A673 (cell line): ENCODE data around the gene HMCES. TPM values are rescaled to one million over a fixed set of nuclear protein-coding genes. Genes with fewer than 3 reads are reported as not detected.

Source experiments
- BruUV-seq: library from RNA; stranded (reverse); fragments of 400-500 nt; replicated peaks from 2 replicates; lab custom pipeline; 2021; lab: Mats Ljungman, UMichigan
- CTCF ChIA-PET: fragments of 300-600 bp; sonication (Branson Sonifier 250); formaldehyde crosslinking; loops from one replicate; lab custom pipeline; 2022; ENCODE audit warnings: antibody characterized with exemption; lab: Charles Lee
- POLR2A ChIA-PET: fragments of 300-600 bp; sonication (Branson Sonifier 250); formaldehyde crosslinking; loops from one replicate; lab custom pipeline; 2022; ENCODE audit warnings: antibody characterized with exemption; ENCODE audit not compliant: low non-redundant PET; lab: Charles Lee
- DNase-seq: peaks from one replicate; pipeline ENCODE4 v3.0.0-alpha.2; 2015; ENCODE audit warnings: low spot score
- H3K27ac ChIP-seq: fragments of 200-600 bp; sonication (generic); 2 replicates; pipeline ENCODE4 v1.5.1; 2016; ENCODE audit warnings: mixed run types, low read depth, mild to moderate bottlenecking, mixed read lengths, antibody characterized with exemption, low read length; ENCODE audit not compliant: poor library complexity, severe bottlenecking
- H3K27me3 ChIP-seq: fragments of 200-600 bp; sonication (generic); replicated peaks from 2 replicates; pipeline ENCODE4 v1.6.1; 2017; ENCODE audit warnings: mixed run types, low read depth, mild to moderate bottlenecking, mixed read lengths, antibody characterized with exemption, low read length; ENCODE audit not compliant: insufficient read depth, poor library complexity
- H3K36me3 ChIP-seq: fragments of 200-600 bp; sonication (generic); 2 replicates; pipeline ENCODE4 v1.6.1; 2016; ENCODE audit warnings: mixed run types, mild to moderate bottlenecking, mixed read lengths, antibody characterized with exemption, low read length; ENCODE audit not compliant: insufficient read depth, poor library complexity, severe bottlenecking
- H3K4me1 ChIP-seq: fragments of 200-600 bp; sonication (generic); 2 replicates; pipeline ENCODE4 v1.6.1; 2017; ENCODE audit warnings: mixed run types, mild to moderate bottlenecking, mixed read lengths, antibody characterized with exemption, low read length; ENCODE audit not compliant: insufficient read depth, poor library complexity, severe bottlenecking
- H3K4me3 ChIP-seq: fragments of 200-600 bp; sonication (generic); 2 replicates; pipeline ENCODE4 v1.5.1; 2016; ENCODE audit warnings: low read depth, mixed run types, mild to moderate bottlenecking, mixed read lengths, low read length; ENCODE audit not compliant: poor library complexity, severe bottlenecking
- H3K9me3 ChIP-seq: fragments of 200-600 bp; sonication (generic); 2 replicates; pipeline ENCODE4 v1.6.1; 2016; ENCODE audit warnings: mixed run types, low read depth, mild to moderate bottlenecking, mixed read lengths, antibody characterized with exemption, low read length; ENCODE audit not compliant: poor library complexity, severe bottlenecking
- EZH2 ChIP-seq: fragments of 200-600 bp; sonication (generic); IDR thresholded peaks from 2 replicates; pipeline ENCODE4 v1.6.1; 2017; ENCODE audit warnings: borderline replicate concordance, low read depth, mild to moderate bottlenecking, mixed read lengths, antibody characterized with exemption, low read length; ENCODE audit not compliant: poor library complexity, severe bottlenecking
- intact Hi-C: fragments of 100-400 bp; cut with micrococcal nuclease; formaldehyde crosslinking; loops from one replicate; pipeline ENCODE4 v1.10.0; 2022; ENCODE audit not compliant: unreplicated experiment
- total RNA-seq: library from RNA; stranded (reverse); gene quantifications from 2 replicates; pipeline ENCODE4 v1.2.3, GENCODE V29; 2021
- TF ChIP-seq, protein P1 (sequence below): fragments of 300-800, 200-600 bp; sonication (generic); conservative IDR thresholded peaks from 2 replicates; pipeline ENCODE4 v1.5.1; 2017; ENCODE audit warnings: low read depth, mild to moderate bottlenecking, antibody characterized with exemption, low read length, moderate library complexity, mixed read lengths

The HMCES gene
- total RNA-seq, 1 experiment from 2014 or later = 52.2 TPM

- intact Hi-C loops = loop anchor here (5.0 kb wide), 1 partner anchor 67 kb away; the partner anchor contains the start of gene CNBP
- H3K4me3 ChIP-seq = peak within 1 kb of the TSS; percentile 93
- H3K4me1 ChIP-seq = no peaks in the 10 kb centered on the region
- H3K27ac ChIP-seq = peak within 1 kb of the TSS; percentile 91
- no peaks in the 10 kb centered on the region for H3K9me3 ChIP-seq
- no peaks in the 10 kb centered on the region for H3K27me3 ChIP-seq
- peak; percentile 92 for DNase-seq
- POLR2A ChIA-PET = interaction anchor here (0.6 kb wide), 4 partner anchors 12 to 564 kb away, joined by 3 to 5 read pairs (median 3); no protein-coding TSS in a partner anchor
- TSS peak; percentile 55 for BruUV-seq
- no peak for TF ChIP-seq EZH2
- TF ChIP-seq, protein P1, sequence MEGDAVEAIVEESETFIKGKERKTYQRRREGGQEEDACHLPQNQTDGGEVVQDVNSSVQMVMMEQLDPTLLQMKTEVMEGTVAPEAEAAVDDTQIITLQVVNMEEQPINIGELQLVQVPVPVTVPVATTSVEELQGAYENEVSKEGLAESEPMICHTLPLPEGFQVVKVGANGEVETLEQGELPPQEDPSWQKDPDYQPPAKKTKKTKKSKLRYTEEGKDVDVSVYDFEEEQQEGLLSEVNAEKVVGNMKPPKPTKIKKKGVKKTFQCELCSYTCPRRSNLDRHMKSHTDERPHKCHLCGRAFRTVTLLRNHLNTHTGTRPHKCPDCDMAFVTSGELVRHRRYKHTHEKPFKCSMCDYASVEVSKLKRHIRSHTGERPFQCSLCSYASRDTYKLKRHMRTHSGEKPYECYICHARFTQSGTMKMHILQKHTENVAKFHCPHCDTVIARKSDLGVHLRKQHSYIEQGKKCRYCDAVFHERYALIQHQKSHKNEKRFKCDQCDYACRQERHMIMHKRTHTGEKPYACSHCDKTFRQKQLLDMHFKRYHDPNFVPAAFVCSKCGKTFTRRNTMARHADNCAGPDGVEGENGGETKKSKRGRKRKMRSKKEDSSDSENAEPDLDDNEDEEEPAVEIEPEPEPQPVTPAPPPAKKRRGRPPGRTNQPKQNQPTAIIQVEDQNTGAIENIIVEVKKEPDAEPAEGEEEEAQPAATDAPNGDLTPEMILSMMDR = no peak
- H3K36me3 ChIP-seq = peaks cover 25% of the 10 kb centered on the region
- CTCF ChIA-PET = no interaction called here
These were observed 29.2 kb upstream of the HMCES start, which contains the start of gene COPG1 for GRCh38 chr3:129249284-129250065. COPG1 (plus strand) TSS chr3:129249606; CDS start chr3:129249710, 104 bp downstream.

DNA sequence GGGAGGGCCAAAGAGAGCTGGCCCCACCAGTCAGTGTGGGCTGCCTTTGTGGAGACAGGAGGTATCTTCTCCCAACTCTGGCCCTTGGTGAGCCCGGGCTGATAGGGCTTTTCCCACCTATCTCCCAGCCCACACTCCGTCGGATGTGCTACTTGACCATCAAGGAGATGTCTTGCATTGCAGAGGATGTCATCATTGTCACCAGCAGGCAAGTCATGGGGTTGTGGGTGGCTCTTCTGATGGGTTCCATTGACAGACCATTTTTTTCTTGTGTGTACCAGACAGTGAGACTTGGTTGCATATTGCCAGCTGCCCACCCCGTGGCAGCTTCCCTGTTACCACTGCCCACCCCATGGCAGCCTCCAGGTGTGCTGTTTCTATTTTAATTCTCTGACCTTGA lies 25.9 kb upstream of the HMCES start:
- Histone ChIP-seq H3K36me3 (peaks cover 55% of the 10 kb centered on the region), H3K27ac (no peak overlapping the region), H3K4me3 (no peak overlapping the region), H3K4me1 (no peaks in the 10 kb centered on the region), H3K27me3 (no peaks in the 10 kb centered on the region), H3K9me3 (no peaks in the 10 kb centered on the region)
- intact Hi-C loops = no loop called here
- TF ChIP-seq EZH2 = no peak
- TF ChIP-seq, protein P1 = no peak
- no peak for DNase-seq
- ChIA-PET POLR2A (no interaction called here), CTCF (no interaction called here)
- no TSS peak for BruUV-seq

GRCh38 chr3:129254536-129255230 lies 24.0 kb upstream of the HMCES start:
- no peak for DNase-seq
- intact Hi-C loops = no loop called here
- no peaks in the 10 kb centered on the region for H3K27me3 ChIP-seq
- no peaks in the 10 kb centered on the region for H3K4me1 ChIP-seq
- CTCF ChIA-PET = no interaction called here
- POLR2A ChIA-PET = interaction anchor here (0.7 kb wide), 1 partner anchor 43 kb away, joined by 5 read pairs; no protein-coding TSS in a partner anchor
- TF ChIP-seq EZH2 = no peak
- TF ChIP-seq, protein P1 = no peak
- no TSS peak for BruUV-seq
- peaks cover 68% of the 10 kb centered on the region for H3K36me3 ChIP-seq
- no peak overlapping the region for H3K4me3 ChIP-seq
- no peaks in the 10 kb centered on the region for H3K9me3 ChIP-seq
- H3K27ac ChIP-seq = no peak overlapping the region
